Subcutaneous abdominal adipose tissue (tissue), 5 donors: Measurements from ENCODE around the gene DNAH11.
"Not testable (repeated sequence)": the region's sequence is repeated elsewhere in the genome, so short reads cannot be mapped to it uniquely, and the experiment has no call there.

Source experiments
- H3K27ac ChIP-seq: one replicate; pipeline ENCODE4 v1.7.0; 2013; ENCODE audit warnings: low read depth, mild to moderate bottlenecking, inconsistent platforms, low read length, moderate library complexity
- H3K27me3 ChIP-seq, 5 donors: one replicate each; pipeline ENCODE4 v1.7.0; 2013; ENCODE audit warnings: low read length in 5 of 5, inconsistent platforms in 1 of 5; ENCODE audit not compliant: control insufficient read depth in 5 of 5, insufficient read depth in 4 of 5
- H3K36me3 ChIP-seq, 5 donors: one replicate each; pipeline ENCODE4 v1.7.0; 2013; ENCODE audit warnings: low read length in 5 of 5; ENCODE audit not compliant: control insufficient read depth in 5 of 5, insufficient read depth in 5 of 5
- H3K4me1 ChIP-seq, 5 donors: one replicate each; pipeline ENCODE4 v1.7.0; 2013; ENCODE audit warnings: low read length in 5 of 5, mild to moderate bottlenecking in 3 of 5, moderate library complexity in 1 of 5; ENCODE audit not compliant: control insufficient read depth in 5 of 5, insufficient read depth in 5 of 5
- H3K4me3 ChIP-seq, 5 donors: one replicate each; pipeline ENCODE4 v1.7.0; 2013; ENCODE audit warnings: low read length in 5 of 5, low read depth in 1 of 5
- H3K9ac ChIP-seq, 5 donors: one replicate each; pipeline ENCODE4 v1.7.0; 2013; ENCODE audit warnings: low read length in 5 of 5, mild to moderate bottlenecking in 4 of 5, moderate library complexity in 3 of 5
- H3K9me3 ChIP-seq, 5 donors: one replicate each; pipeline ENCODE4 v1.7.0; 2013; ENCODE audit warnings: low read length in 5 of 5; ENCODE audit not compliant: control insufficient read depth in 5 of 5
- donor health status: healthy.
- donor health status: healthy.
- donor health status: healthy.
- donor health status: healthy.
- donor health status: healthy.

The DNAH11 gene

GRCh38 chr7:21731977-21732376 lies 189.1 kb downstream of the DNAH11 start:
- Histone ChIP-seq H3K27ac (no peak overlapping the region), H3K4me3 (no peak overlapping the region), H3K4me1 (no peaks in the 10 kb centered on the region), H3K9me3 (no peaks in the 10 kb centered on the region), H3K9ac (no peak overlapping the region), H3K36me3 (no peaks in the 10 kb centered on the region), H3K27me3 (no peaks in the 10 kb centered on the region)

DNA sequence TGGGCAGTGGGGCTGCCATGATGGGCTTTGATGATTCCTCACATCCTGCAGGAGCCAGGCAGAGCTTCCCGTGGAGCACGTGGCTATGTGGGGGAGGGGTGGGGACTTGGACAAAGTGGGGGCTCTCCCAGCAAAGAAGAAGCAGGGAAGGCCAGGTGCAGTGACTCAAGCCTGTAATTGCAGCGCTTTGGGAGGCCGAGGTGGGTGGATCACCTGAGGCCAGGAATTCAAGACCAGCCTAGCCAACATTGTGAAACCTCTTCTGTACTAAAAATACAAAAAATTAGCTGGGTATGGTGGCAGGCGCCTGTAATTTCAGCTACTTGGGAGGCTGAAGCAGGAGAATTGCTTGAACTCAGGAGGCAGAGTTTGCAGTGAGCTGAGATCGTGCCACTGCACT lies 190.1 kb downstream of the DNAH11 start:
- not testable (repeated sequence) for H3K4me3 ChIP-seq, H3K36me3 ChIP-seq, H3K4me1 ChIP-seq, H3K27me3 ChIP-seq, H3K27ac ChIP-seq, H3K9ac ChIP-seq, H3K9me3 ChIP-seq

DNA sequence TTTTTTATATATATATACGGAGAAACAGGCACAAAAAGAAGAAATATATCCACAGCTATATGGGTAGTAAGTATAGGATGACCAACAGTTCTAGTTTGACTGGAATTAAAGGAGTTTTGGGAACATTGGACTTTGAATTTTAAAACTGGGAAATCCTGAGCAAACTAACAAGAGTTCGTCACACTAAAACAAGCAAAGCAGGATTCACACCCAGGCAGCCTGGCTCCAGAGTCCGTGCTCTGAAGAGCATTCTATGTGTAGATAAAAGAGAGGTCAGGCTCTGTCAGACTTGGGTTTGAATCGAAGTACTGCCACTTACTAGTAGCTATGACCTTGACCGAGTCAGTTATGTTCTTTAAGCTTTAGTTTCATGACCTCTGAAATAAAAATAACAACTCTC lies 191.0 kb downstream of the DNAH11 start:
- Histone ChIP-seq H3K27ac (no peak overlapping the region), H3K4me1 (no peaks in the 10 kb centered on the region), H3K4me3 (no peak overlapping the region), H3K9me3 (no peaks in the 10 kb centered on the region), H3K27me3 (no peaks in the 10 kb centered on the region), H3K9ac (no peak overlapping the region), H3K36me3 (no peaks in the 10 kb centered on the region)

- H3K9ac ChIP-seq = no peak overlapping the region
Measured at GRCh38 chr7:21743493-21743892, 200.7 kb downstream of the DNAH11 start.

DNA sequence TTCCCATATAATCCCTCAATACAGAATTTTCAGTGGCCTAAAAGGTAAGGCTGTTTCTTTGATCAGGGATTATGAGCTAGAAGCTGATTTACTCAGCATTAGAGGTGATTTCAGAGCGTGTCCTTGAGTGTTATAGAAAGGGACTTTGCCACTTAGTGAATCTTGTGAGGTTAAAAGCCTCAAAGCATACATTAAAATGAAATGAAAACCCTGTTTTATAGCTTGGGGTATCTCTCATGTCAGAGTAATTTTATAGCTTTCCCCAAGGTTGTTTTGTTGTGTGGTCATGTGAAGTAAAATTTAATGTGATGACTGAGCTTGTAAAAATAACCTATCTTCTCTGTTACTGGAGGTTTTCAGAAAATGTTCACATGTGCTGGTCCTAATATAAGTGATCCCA lies 204.1 kb downstream of the DNAH11 start:
- Histone ChIP-seq H3K4me3 (no peak overlapping the region), H3K4me1 (peaks cover 0 to 9% (median 2%) of the 10 kb centered on the region in 5 donors), H3K9ac (no peak overlapping the region), H3K36me3 (no peaks in the 10 kb centered on the region), H3K9me3 (no peaks in the 10 kb centered on the region), H3K27me3 (no peaks in the 10 kb centered on the region), H3K27ac (no peak overlapping the region)

More at GRCh38 chr7:21743493-21743892, 200.7 kb downstream of the DNAH11 start:
- H3K9me3 ChIP-seq = no peaks in the 10 kb centered on the region
- H3K27me3 ChIP-seq = no peaks in the 10 kb centered on the region
- H3K4me3 ChIP-seq = peak overlapping the region in 1 of 5 donors; percentile 33
- H3K4me1 ChIP-seq = peaks cover 0 to 9% (median 2%) of the 10 kb centered on the region in 5 donors
- no peaks in the 10 kb centered on the region for H3K36me3 ChIP-seq
- H3K27ac ChIP-seq = no peak overlapping the region

- Histone ChIP-seq H3K27ac (no peak overlapping the region), H3K9ac (no peak overlapping the region), H3K36me3 (no peaks in the 10 kb centered on the region), H3K4me3 (no peak overlapping the region), H3K27me3 (no peaks in the 10 kb centered on the region), H3K4me1 (peaks cover 0 to 9% (median 2%) of the 10 kb centered on the region in 5 donors), H3K9me3 (no peaks in the 10 kb centered on the region)
Measured at GRCh38 chr7:21747806-21748205, 205.0 kb downstream of the DNAH11 start.

DNA sequence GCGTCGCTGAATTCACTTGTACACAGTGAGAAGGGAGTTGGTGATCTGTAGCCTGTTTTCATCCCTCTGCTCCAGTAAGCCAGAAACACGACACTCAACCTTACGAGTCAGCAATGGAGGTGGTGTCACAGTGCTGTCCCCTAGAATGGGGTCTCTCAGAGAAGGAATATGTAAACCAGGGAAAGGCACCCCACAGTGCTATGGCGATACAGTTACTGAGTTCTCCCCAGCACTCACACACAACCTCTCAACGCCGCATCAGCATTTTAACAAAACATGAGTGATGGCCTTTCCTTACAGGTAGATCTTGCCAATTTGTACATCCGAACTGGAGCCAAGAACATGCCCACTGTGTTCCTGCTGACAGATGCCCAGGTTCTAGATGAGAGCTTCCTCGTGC lies 206.5 kb downstream of the DNAH11 start:
- Histone ChIP-seq H3K27me3 (no peaks in the 10 kb centered on the region), H3K4me1 (no peaks in the 10 kb centered on the region), H3K9ac (no peak overlapping the region), H3K27ac (no peak overlapping the region), H3K36me3 (no peaks in the 10 kb centered on the region), H3K9me3 (no peaks in the 10 kb centered on the region), H3K4me3 (no peak overlapping the region)

GRCh38 chr7:21753071-21753470 lies 210.2 kb downstream of the DNAH11 start:
- Histone ChIP-seq H3K27me3 (no peaks in the 10 kb centered on the region), H3K27ac (no peak overlapping the region), H3K9me3 (no peaks in the 10 kb centered on the region), H3K9ac (no peak overlapping the region), H3K36me3 (no peaks in the 10 kb centered on the region), H3K4me1 (no peaks in the 10 kb centered on the region), H3K4me3 (no peak overlapping the region)

GRCh38 chr7:21754963-21755362 lies 212.1 kb downstream of the DNAH11 start:
- no peaks in the 10 kb centered on the region for H3K36me3 ChIP-seq
- no peaks in the 10 kb centered on the region for H3K4me1 ChIP-seq
- no peak overlapping the region for H3K4me3 ChIP-seq
- no peak overlapping the region for H3K9ac ChIP-seq
- no peak overlapping the region for H3K27ac ChIP-seq
- H3K9me3 ChIP-seq = no peaks in the 10 kb centered on the region
- H3K27me3 ChIP-seq = no peaks in the 10 kb centered on the region

DNA sequence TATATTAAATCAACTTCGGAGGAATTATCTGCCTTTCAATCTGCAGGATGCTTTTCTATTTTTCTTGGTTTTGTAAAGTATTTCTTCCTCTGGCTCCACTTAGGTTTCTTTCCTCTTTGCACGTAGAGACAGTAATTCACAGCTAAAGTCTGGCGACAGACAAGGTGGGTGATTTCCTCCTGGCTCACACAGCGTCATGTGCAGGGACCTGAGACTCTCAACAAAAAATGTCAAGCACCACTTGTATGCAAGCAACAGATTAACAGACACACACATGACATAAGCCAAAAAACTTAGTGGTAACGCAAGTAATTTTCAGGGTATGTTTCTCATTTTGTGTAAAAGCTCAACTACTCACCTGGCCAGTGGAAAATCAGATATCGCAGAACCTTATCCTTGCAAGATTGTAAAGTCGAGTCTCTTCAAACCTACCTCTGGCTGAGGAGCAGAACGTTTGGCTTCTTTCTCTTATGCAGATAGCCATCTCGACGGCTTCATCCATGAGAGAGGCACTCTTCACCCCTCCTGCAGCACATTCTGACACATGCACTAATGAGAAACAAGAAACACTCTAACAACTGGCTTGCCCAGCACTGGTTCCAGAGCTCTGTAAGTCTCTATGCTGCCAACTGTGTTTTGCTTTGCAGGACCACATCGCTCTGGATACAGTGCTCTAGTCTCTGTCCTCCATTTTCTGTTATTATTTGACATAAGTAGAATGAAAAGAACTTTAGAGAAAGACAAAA lies 214.9 kb downstream of the DNAH11 start:
- Histone ChIP-seq H3K4me3 (no peak overlapping the region), H3K9ac (no peak overlapping the region)

More for the DNA sequence above, 214.9 kb downstream of the DNAH11 start:
- Histone ChIP-seq H3K9me3 (no peaks in the 10 kb centered on the region), H3K4me1 (no peaks in the 10 kb centered on the region), H3K27me3 (no peaks in the 10 kb centered on the region), H3K27ac (no peak overlapping the region), H3K36me3 (no peaks in the 10 kb centered on the region)
